Midbrain (tissue), 1 donor: Measurements from ENCODE around the gene AIF1L.
A peak's percentile ranks its signal among the peaks of the same experiment; 100 is the strongest.
"Not testable (repeated sequence)": the region's sequence is repeated elsewhere in the genome, so short reads cannot be mapped to it uniquely, and the experiment has no call there.

Source experiments
- DNase-seq: peaks from one replicate; lab custom pipeline; 2025; lab: John Stamatoyannopoulos, UW

The AIF1L gene

GRCh38 chr9:131121346-131121745 lies 25.0 kb downstream of the AIF1L start:
- DNase-seq, result no peak

DNA sequence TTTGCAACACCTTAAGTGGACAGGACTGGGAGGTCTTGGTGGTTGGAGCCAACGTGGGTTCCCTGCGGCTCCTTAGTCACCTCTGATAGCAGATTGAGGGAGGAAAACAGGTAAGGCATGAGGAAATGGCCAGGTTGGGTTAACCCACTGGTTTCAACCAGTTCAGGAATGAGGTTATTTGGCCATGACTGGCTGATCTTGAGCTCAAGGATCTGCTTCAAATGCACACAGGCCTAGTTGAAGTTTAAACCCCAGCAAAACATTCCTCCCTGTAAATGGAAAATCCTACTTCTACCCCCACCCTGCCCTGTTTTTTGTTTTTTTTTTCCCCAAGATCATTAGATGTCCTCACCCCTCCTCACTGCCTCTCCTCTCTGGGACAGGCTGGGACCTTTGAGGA lies 25.8 kb downstream of the AIF1L start:
- no peak for DNase-seq

DNA sequence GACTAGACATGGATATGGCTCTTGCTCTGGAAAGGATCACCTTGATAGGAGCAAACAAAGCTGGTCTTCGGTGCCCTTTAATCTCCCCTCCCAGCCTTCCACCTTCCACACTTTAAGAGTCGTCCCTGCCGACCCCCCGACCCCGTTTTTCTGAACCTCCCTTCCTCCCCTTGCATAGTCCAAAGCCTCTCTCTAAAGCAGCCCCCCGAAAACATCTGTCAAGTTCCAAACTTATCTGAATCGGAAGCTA lies 28.6 kb downstream of the AIF1L start:
- no peak for DNase-seq

- peak; percentile 99 for DNase-seq
These were observed 29.1 kb downstream of the AIF1L start, which contains the start of gene NUP214 for GRCh38 chr9:131125288-131126058. NUP214 (plus strand) TSS chr9:131125586; CDS start chr9:131125705, 119 bp downstream.

- DNase-seq, result no peak
These were observed 29.7 kb downstream of the AIF1L start for GRCh38 chr9:131126059-131126426.

DNA sequence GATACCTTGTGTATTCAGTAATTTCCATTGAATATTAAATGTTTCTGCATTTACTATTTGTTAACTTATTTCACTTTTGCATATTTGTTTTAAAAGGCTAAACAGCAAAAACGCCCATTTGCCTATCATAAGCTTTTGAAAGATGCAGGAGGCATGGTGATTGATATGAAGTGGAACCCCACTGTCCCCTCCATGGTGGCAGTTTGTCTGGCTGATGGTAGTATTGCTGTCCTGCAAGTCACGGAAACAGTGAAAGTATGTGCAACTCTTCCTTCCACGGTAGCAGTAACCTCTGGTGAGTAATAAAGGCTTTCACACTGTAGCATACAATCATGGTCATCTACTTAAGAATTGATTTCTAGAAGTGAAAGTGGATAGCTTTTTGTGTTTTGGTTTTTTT lies 32.9 kb downstream of the AIF1L start:
- DNase-seq, result no peak

- no peak for DNase-seq
These were observed 42.3 kb downstream of the AIF1L start for GRCh38 chr9:131138676-131139075.

GRCh38 chr9:131140112-131140511 lies 43.8 kb downstream of the AIF1L start:
- DNase-seq, result no peak

DNA sequence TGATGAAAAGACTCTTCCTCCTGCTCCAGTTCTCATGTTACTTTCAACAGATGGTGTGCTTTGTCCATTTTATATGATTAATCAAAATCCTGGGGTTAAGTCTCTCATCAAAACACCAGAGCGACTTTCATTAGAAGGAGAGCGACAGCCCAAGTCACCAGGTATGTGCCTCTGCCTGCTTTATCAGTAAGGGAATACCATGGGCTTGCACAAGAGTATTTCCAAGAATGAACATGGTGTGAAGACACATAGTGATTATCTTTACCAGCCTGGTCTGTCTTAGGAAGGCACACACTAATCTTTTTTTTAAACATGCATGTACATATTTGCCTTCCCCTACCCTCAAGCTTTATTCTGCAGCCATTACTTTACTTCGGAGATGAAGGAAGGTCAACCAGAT lies 44.2 kb downstream of the AIF1L start:
- DNase-seq, result no peak

- no peak for DNase-seq
These were observed 45.8 kb downstream of the AIF1L start for GRCh38 chr9:131142160-131142559.

GRCh38 chr9:131144201-131144600 lies 47.9 kb downstream of the AIF1L start:
- DNase-seq, result no peak

DNA sequence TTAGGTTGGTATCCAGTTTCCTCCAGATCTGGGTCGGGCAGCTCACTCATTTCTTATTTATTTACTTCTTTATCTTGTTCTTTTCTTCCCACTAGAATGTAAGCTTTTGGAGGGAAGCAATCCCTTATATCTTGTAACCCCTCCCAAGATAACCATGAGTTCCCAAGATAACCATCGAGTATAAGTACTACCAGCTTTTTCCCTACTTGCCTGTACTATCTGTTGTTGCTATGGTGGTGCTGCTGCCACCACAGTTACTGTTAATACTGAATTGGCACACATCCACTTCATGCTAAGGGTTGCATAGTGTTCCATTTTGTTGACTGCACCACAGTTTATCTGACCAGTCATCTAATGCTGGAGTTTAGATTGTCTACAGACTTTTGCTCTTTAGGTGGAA lies 48.9 kb downstream of the AIF1L start:
- DNase-seq, result no peak

GRCh38 chr9:131146186-131146585 lies 49.9 kb downstream of the AIF1L start:
- DNase-seq, result no peak

- no peak for DNase-seq
These were observed 51.9 kb downstream of the AIF1L start for GRCh38 chr9:131148276-131148675.

DNA sequence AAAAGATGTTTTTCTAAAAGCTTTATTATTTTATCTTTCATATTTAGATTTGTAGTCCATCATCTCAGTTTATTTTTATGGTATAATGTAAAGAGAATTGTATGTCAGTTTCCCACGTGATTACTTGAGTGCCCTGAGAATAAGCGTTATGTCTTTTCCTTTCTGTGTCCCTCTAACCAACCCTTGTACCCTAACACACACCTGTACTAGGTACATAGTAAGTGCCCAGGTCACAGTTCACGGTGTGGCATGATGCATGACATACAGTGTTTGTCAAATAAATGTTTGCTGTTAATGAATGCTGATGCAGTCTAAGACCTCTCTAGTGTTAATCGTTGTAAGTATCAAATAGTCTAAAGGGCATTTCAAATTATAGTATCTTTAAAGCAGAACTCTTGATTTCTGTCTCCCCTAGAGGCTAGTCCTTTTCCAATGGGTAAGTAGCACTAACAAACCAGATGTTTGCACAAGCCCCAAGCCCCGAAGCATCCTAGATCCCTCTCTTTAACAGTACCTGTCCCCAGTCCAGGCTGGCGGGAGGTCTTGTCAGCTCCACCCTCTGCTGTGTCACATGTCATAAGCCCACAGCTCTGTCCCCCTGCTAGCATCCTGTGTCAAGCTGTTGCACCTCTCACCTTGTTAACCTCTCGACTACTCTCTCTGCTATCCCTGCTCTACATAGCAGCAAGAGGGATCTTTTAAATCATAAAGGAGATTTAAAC lies 52.8 kb downstream of the AIF1L start:
- no peak for DNase-seq

GRCh38 chr9:131149688-131150053 lies 53.3 kb downstream of the AIF1L start:
- no peak for DNase-seq

DNA sequence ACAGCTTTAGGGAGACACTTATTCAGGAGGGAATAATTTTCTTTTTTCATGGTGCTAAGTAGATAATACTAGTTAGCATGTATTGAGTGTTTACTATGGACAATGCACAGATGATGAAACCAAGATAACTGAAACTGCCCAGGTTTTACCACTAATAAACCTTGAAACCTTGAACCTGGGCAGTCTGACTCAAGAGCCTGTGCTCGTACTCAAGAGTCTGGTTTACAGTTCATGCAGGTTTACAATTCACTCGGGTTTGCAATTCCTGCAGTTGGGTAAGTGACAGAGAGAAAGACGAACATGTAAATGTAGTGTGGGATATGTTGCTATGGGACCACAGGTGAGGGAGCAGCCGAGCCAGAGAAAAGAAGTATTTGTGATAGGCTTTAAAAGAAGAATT lies 57.3 kb downstream of the AIF1L start:
- no peak for DNase-seq

DNA sequence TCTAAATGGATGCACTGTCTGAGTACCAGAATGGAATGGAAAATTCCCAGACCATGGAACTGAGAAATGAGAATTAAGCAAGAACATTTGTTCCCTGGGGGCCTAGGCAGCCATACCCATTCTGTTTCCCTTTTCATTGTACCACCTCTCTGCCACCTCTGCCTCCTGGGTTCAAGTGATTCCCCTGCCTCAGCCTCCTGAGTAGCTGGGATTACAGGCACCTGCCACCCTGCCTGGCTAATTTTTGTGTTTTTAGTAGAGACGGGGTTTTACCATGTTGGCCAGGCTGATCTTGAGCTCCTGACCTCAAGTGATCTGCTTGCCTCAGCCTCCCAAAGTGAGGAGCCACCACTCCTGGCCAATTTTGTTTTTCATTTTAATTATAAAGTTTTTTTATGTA lies 62.3 kb downstream of the AIF1L start:
- DNase-seq, result not testable (repeated sequence)

DNA sequence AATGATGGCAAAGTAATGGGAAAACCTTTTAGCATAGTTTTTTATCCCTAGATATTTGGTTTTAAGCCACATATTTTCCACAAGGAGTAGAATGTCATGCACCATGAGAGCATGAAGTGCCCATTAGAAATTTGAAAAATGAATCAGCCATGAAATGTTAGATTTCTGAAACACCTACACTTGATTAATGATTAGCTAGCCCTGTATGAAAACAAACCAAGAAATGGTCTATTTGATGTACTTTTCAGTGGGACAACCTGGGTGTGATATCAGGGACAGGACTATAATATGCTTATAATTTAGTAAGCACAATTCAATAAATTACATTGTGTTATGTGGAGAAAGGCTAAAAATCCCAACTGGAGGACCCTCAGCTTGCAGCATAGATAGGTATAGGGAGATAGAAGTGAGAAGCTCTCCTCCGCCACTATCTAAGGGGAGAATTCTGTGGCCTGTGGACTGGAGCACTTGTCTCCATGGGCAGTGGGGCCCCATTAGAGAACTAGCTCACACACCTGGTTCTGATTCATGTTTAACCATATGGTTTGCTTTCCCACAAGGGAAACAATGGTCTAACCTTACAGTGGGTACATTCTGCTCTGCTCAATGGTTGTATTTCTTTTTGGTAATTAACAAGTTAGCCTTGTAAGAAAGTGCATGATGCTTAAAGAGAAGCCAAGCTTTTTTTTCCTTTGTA lies 64.2 kb downstream of the AIF1L start:
- no peak for DNase-seq

DNA sequence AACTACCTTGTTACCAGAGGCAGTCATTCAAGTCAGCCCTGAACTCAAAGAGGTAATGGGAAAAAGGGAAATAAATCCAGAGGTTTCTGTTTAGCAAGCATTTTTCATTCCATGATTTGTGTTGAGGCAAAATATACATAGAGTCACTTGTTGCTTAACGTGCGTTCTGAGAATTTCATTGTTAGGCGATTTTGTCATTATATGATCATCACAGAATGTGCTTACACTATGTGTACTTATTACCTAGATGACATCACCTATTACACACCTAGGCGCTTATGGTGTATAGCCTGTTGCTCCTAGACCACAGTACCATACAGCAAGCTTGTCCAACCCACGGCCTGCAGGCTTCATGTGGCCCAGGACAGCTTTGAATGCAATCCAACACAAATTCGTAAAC lies 65.3 kb downstream of the AIF1L start:
- no peak for DNase-seq

DNA sequence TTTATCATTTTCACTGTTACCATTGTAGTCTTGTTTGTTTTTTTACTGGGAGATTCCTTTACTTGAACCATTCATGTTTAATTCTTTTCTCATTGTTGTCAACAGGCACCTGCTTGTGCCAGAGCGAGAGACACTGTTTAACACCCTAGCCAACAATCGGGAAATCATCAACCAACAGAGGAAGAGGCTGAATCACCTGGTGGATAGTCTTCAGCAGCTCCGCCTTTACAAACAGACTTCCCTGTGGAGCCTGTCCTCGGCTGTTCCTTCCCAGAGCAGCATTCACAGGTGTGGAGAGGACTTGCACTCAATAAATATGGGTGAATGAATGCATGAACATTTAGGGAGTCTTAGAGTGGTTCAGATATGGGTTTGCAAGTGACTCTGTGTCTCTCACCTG lies 66.6 kb downstream of the AIF1L start:
- no peak for DNase-seq

DNA sequence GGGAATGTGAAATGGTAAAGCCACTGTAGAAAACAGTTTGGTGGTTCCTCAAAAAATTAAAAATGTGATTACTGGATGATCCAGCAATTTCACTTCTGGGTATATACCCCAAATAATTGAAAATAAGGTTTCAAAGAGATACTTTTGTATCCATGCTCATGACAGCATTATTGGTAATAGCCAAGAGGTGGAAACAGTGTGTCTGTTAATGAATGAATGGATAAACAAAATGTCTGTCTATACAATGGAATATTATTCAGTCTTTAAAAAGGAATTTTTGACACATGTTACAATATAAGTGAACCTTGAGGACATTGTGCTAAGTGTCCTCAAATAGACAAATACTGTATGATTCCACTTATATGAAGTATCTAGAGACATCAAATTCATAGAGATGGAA lies 69.2 kb downstream of the AIF1L start:
- DNase-seq, result no peak

DNA sequence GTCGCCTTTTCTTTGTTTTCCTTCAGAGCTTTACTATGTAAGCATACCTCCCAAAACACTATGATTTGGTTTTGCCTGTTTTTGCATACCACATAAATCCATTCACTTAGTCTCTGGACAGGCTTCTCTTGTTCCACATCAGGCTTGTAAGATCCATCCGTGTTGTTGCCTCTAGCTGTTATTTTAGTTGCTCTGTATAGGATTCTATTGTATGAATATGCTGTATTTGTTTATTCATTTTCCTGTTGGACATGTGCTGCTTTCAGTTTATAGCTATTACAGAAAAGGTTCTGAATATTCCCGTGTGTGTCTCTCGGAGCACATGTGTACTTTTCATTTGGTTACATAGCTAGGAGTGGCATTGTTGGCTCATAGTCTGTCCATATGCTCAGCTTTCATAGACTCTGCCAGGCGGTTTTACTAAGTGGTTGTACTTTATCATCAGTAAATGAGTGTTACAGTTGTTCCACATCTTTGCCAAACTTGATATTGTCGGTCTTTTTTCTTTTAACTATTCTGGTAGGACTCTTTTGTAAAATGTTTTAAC lies 70.9 kb downstream of the AIF1L start:
- DNase-seq, result no peak
